Endothelial cell of umbilical vein (primary cell): Measurements from ENCODE around the gene SF3B5. TPM values are rescaled to one million over a fixed set of nuclear protein-coding genes. Genes with fewer than 3 reads are reported as not detected.
A peak's percentile ranks its signal among the peaks of the same experiment; 100 is the strongest.

ENCODE experiments used
- BruUV-seq: library from RNA; stranded (reverse); fragments of 400-500 nt; replicated peaks from 2 replicates; lab custom pipeline; 2021; lab: Mats Ljungman, UMichigan
- CTCF ChIA-PET: fragments of 300-600, 350-600 bp; sonication (Branson Sonifier 250); formaldehyde crosslinking; loops from one replicate; lab custom pipeline; 2021; ENCODE audit warnings: antibody characterized with exemption, inconsistent platforms; lab: Charles Lee
- POLR2A ChIA-PET: fragments of 300-600, 350-600 bp; sonication (Branson Sonifier 250); formaldehyde crosslinking; loops from one replicate; lab custom pipeline; 2021; ENCODE audit warnings: antibody characterized with exemption, inconsistent platforms; lab: Charles Lee
- DNase-seq: peaks from one replicate; pipeline ENCODE4 v3.0.0-alpha.2; 2011; ENCODE audit warnings: low read depth, low spot score
- FAIRE-seq: peaks from 2 replicates; lab custom pipeline; 2011; peaks lifted over from hg19 to GRCh38; lab: Jason Lieb, UNC
- H2AFZ ChIP-seq: 2 replicates; pipeline ENCODE4 v1.6.0; 2012; ENCODE audit warnings: low read depth, low read length, control low read depth, inconsistent platforms
- H3K27ac ChIP-seq: 2 replicates; pipeline ENCODE4 v1.5.1; 2011; ENCODE audit warnings: low read depth, mild to moderate bottlenecking, control low read depth, low read length, moderate library complexity; ENCODE audit not compliant: insufficient read depth
- H3K27me3 ChIP-seq, 2 experiments: 2 replicates each; pipeline versions ENCODE4 v1.6.0 to v1.6.1; 2011; ENCODE audit warnings: low read length in 2 of 2, mixed read lengths in 1 of 2; ENCODE audit not compliant: control insufficient read depth in 2 of 2, insufficient read depth in 2 of 2
- H3K36me3 ChIP-seq, 2 experiments: 2 replicates in 1 of 2; 3 replicates in 1 of 2; pipeline ENCODE4 v1.5.1; 2011; ENCODE audit warnings: low read length in 2 of 2, mild to moderate bottlenecking in 1 of 2, moderate library complexity in 1 of 2; ENCODE audit not compliant: control insufficient read depth in 2 of 2, insufficient read depth in 2 of 2; ENCODE audit errors: extremely low read depth in 1 of 2
- H3K4me1 ChIP-seq: 3 replicates; pipeline ENCODE4 v1.5.1; 2011; ENCODE audit warnings: mild to moderate bottlenecking, low read length; ENCODE audit not compliant: control insufficient read depth, insufficient read depth; ENCODE audit errors: extremely low read depth
- H3K4me2 ChIP-seq: 2 replicates; pipeline ENCODE4 v1.6.1; 2011; ENCODE audit warnings: low read length, control low read depth, mixed read lengths; ENCODE audit not compliant: insufficient read depth
- H3K4me3 ChIP-seq, 3 experiments: fragments of 200-600 bp in 1 of 3; sonication (generic), shearing (Covaris generic) in 1 of 3; replicated peaks in 1 of 3; 2 replicates each; pipeline ENCODE4 v1.5.1; 2011 to 2016; ENCODE audit warnings: control low read depth in 3 of 3, low read length in 3 of 3, mild to moderate bottlenecking in 2 of 3, inconsistent platforms in 1 of 3, low read depth in 1 of 3, moderate library complexity in 1 of 3; ENCODE audit not compliant: insufficient read depth in 1 of 3
- H3K79me2 ChIP-seq: 2 replicates; pipeline ENCODE4 v1.6.0; 2012; ENCODE audit warnings: low read length, inconsistent platforms; ENCODE audit not compliant: control insufficient read depth, insufficient read depth
- H3K9ac ChIP-seq: replicated peaks from 2 replicates; pipeline ENCODE3; 2011; ENCODE audit warnings: low read length, control low read depth; ENCODE audit not compliant: insufficient read depth; ENCODE audit errors: extremely low read depth
- H3K9me1 ChIP-seq: replicated peaks from 3 replicates; pipeline ENCODE4 v1.6.0; 2011; ENCODE audit warnings: mild to moderate bottlenecking, low read length; ENCODE audit not compliant: control insufficient read depth, insufficient read depth; ENCODE audit errors: extremely low read depth
- H3K9me3 ChIP-seq: replicated peaks from 2 replicates; pipeline ENCODE4 v1.5.1; 2012; ENCODE audit warnings: low read length, inconsistent platforms; ENCODE audit not compliant: control insufficient read depth, insufficient read depth
- H4K20me1 ChIP-seq: replicated peaks from 2 replicates; pipeline ENCODE3; 2011; ENCODE audit warnings: mild to moderate bottlenecking, low read length; ENCODE audit not compliant: control insufficient read depth, insufficient read depth; ENCODE audit errors: extremely low read depth
- FOS ChIP-seq: IDR thresholded peaks from 2 replicates; pipeline ENCODE4 v1.6.1; 2011; ENCODE audit warnings: mild to moderate bottlenecking, low read length, moderate library complexity, borderline replicate concordance; ENCODE audit not compliant: insufficient read depth
- JUN ChIP-seq: IDR thresholded peaks from 2 replicates; pipeline ENCODE4 v1.6.1; 2011; ENCODE audit warnings: borderline replicate concordance, low read depth; ENCODE audit not compliant: insufficient read length, insufficient read depth
- MYC ChIP-seq: IDR thresholded peaks from one replicate; pipeline ENCODE4 v1.6.1; 2011; ENCODE audit warnings: mild to moderate bottlenecking, low read depth, low read length
- POLR2A ChIP-seq: IDR thresholded peaks from 2 replicates; pipeline ENCODE4 v1.6.1; 2012; ENCODE audit warnings: low read depth, mild to moderate bottlenecking, control low read depth, low read length
- dilution Hi-C: fragments of 300-500 bp; cut with MboI; formaldehyde crosslinking; loops from one replicate; pipeline ENCODE4 v1.15.0; 2019; ENCODE audit warnings: low sequenced_read_pairs; ENCODE audit not compliant: extremely low pct_ligation_motif_present
- intact Hi-C: fragments of 100-400 bp; cut with micrococcal nuclease; formaldehyde crosslinking; loops from one replicate; pipeline ENCODE4 v1.10.0; 2022
- polyA plus RNA-seq, 4 experiments: library from polyadenylated mRNA; depleted of rRNA in 3 of 4; stranded (reverse) in 3 of 4; unstranded in 1 of 4; fragments of >200 nt; gene quantifications; 2 replicates each; pipeline versions ENCODE4 v1.2.1 to v1.2.3, GENCODE V29; 2011 to 2012; ENCODE audit warnings: missing spikeins in 1 of 4
- total RNA-seq: library from RNA; stranded (reverse); gene quantifications from 2 replicates; pipeline ENCODE4 v1.2.3, GENCODE V29; 2021
- TF ChIP-seq, protein P1 (sequence below): IDR thresholded peaks from 2 replicates; pipeline ENCODE4 v1.6.1; 2011; ENCODE audit not compliant: insufficient read depth, insufficient read length
- TF ChIP-seq, protein P2 (sequence below), 2 donors: IDR thresholded peaks; 1 replicate in 1 of 2; 2 replicates in 1 of 2; pipeline ENCODE4 v1.5.1; 2011; ENCODE audit warnings: low read length in 2 of 2, mild to moderate bottlenecking in 2 of 2, moderate library complexity in 2 of 2, control low read depth in 1 of 2, inconsistent platforms in 1 of 2, low read depth in 1 of 2; ENCODE audit not compliant: insufficient read depth in 1 of 2; ENCODE audit errors: extremely low read depth in 1 of 2

SF3B5 gene
- total and polyA plus RNA-seq, 2 donors (not counting 3 experiments of a cell fraction or from before 2014, with no cell fraction given), result 185 to 540 TPM

DNA sequence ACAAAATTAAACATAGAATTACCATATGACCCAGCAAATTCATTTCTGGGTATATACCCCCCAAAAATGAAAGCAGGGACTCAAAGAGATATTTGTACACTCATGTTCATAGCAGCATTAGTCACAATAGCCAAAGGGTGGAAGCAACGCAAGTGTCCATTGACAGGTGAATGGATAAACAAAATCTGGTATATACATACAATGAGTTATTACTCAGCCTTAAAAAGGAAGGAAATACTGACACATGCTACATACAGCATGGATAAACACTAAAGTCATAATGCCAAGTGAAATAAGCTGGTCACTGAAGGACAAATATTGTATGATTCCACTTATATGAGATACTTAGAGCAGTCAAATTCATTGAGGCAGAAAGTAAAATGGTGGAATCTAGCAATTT lies 49.6 kb upstream of the SF3B5 start:
- CTCF ChIA-PET, result interaction anchor here (0.6 to 1.1 kb wide), 3 partner anchors 9 to 12 kb away, joined by 3 to 4 read pairs (median 4); no protein-coding TSS in a partner anchor
- DNase-seq, result peak; percentile 58

DNA sequence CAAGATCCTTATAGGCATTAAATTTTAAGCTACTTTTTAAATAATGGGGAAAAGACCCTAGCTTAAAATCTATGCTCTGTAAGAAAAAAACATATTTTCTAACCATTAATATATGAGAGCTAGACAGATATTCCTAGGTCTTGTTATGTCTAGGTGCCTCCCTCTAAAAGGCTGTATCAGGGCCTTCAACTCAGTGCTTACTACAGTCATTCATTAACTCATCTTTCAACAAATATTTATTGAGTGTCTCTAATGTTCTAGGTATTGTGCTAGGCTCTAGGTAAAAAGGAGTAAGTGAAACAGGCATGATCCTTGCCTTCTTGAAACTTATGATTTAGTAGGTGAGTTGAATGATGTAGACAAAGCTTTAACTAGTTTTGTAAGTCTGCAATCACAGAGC lies 48.5 kb upstream of the SF3B5 start:
- no peak overlapping the region for H3K4me2 ChIP-seq
- CTCF ChIA-PET, result interaction anchor here (0.9 to 2.1 kb wide), 7 partner anchors 10 to 72 kb away, joined by 3 to 10 read pairs (median 5); no protein-coding TSS in a partner anchor
- TF ChIP-seq, protein P1, sequence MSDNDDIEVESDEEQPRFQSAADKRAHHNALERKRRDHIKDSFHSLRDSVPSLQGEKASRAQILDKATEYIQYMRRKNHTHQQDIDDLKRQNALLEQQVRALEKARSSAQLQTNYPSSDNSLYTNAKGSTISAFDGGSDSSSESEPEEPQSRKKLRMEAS, result no peak
- TF ChIP-seq, protein P2, sequence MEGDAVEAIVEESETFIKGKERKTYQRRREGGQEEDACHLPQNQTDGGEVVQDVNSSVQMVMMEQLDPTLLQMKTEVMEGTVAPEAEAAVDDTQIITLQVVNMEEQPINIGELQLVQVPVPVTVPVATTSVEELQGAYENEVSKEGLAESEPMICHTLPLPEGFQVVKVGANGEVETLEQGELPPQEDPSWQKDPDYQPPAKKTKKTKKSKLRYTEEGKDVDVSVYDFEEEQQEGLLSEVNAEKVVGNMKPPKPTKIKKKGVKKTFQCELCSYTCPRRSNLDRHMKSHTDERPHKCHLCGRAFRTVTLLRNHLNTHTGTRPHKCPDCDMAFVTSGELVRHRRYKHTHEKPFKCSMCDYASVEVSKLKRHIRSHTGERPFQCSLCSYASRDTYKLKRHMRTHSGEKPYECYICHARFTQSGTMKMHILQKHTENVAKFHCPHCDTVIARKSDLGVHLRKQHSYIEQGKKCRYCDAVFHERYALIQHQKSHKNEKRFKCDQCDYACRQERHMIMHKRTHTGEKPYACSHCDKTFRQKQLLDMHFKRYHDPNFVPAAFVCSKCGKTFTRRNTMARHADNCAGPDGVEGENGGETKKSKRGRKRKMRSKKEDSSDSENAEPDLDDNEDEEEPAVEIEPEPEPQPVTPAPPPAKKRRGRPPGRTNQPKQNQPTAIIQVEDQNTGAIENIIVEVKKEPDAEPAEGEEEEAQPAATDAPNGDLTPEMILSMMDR (IDR thresholded peaks at IDR 0.05; ENCODE audit: extremely low read depth in 1 of 2, insufficient read depth in 1 of 2, low read depth in 1 of 2, low read length in 2 of 2), result no peak
- TF ChIP-seq MYC, result no peak
- TF ChIP-seq POLR2A, result no peak
- BruUV-seq, result no TSS peak
- POLR2A ChIA-PET, result no interaction called here
- H3K27ac ChIP-seq, result no peak overlapping the region
- no peak for DNase-seq
- H3K9ac ChIP-seq, result no peak overlapping the region
- H3K9me3 ChIP-seq, result no peaks in the 10 kb centered on the region
- no peaks in the 10 kb centered on the region for H3K9me1 ChIP-seq
- H3K36me3 ChIP-seq, result no peaks in the 10 kb centered on the region
- intact Hi-C loops, result loop anchor here (1.0 kb wide), 1 partner anchor 11 kb away; no protein-coding TSS in a partner anchor
- dilution Hi-C loops, result no loop called here
- no peak for FAIRE-seq
- no peak overlapping the region for H3K4me3 ChIP-seq
- no peaks in the 10 kb centered on the region for H3K79me2 ChIP-seq
- H4K20me1 ChIP-seq, result no peaks in the 10 kb centered on the region
- no peaks in the 10 kb centered on the region for H3K27me3 ChIP-seq
- H3K4me1 ChIP-seq, result peaks cover 9% of the 10 kb centered on the region
- H2AFZ ChIP-seq, result no peak overlapping the region

More for the DNA sequence above, 49.6 kb upstream of the SF3B5 start:
- no peaks in the 10 kb centered on the region for H3K36me3 ChIP-seq
- H4K20me1 ChIP-seq, result no peaks in the 10 kb centered on the region
- no peaks in the 10 kb centered on the region for H3K27me3 ChIP-seq
- POLR2A ChIA-PET, result no interaction called here
- no peaks in the 10 kb centered on the region for H3K79me2 ChIP-seq
- no peak overlapping the region for H3K4me3 ChIP-seq
- dilution Hi-C loops, result no loop called here
- no TSS peak for BruUV-seq
- TF ChIP-seq POLR2A, result no peak
- peak; percentile 75 for TF ChIP-seq FOS
- peak; percentile 70 for TF ChIP-seq JUN
- no peaks in the 10 kb centered on the region for H3K9me3 ChIP-seq
- peak overlapping the region; percentile 10 for H3K4me2 ChIP-seq
- H3K27ac ChIP-seq, result peak overlapping the region; percentile 28
- intact Hi-C loops, result loop anchor here (1.0 kb wide), 2 partner anchors 12 to 45 kb away; no protein-coding TSS in a partner anchor
- H3K9me1 ChIP-seq, result no peaks in the 10 kb centered on the region
- peak; percentile 73 for FAIRE-seq
- H3K9ac ChIP-seq, result no peak overlapping the region
- H2AFZ ChIP-seq, result no peak overlapping the region
- H3K4me1 ChIP-seq, result peaks cover 9% of the 10 kb centered on the region
